K562 (cell line): ENCODE data around the gene ESPN. TPM values are rescaled to one million over a fixed set of nuclear protein-coding genes. Genes with fewer than 3 reads are reported as not detected.

Experiments used
- ATAC-seq: fragments of 200-7000 bp; cut with Tn5 transposase; 3 replicates; pipeline ENCODE4 v1.9.1; 2020; ENCODE audit warnings: moderate library complexity
- BruUV-seq: library from RNA; stranded (reverse); fragments of 400-500 nt; replicated peaks from 2 replicates; lab custom pipeline; 2021; lab: Mats Ljungman, UMichigan
- CTCF ChIA-PET: fragments of 300-600 bp; formaldehyde crosslinking; extraction: SDS; loops from one replicate; lab custom pipeline; 2021; ENCODE audit warnings: low intra/inter-chr PET ratio; lab: Yijun Ruan, JAX
- POLR2A ChIA-PET: fragments of 300-600, 350-650 bp; sonication (Branson Sonifier 250); formaldehyde crosslinking; extraction: SDS; loops from one replicate; lab custom pipeline; 2021; ENCODE audit warnings: antibody characterized with exemption, inconsistent platforms; lab: Yijun Ruan, JAX
- DNase-seq, 4 experiments: peaks; one replicate each; pipeline versions ENCODE4 v3.0.0 to v3.0.0-alpha.2; 2011 to 2018; ENCODE audit warnings: low spot score in 3 of 4, mixed read lengths in 3 of 4; ENCODE audit errors: extremely low read depth in 1 of 4
- FAIRE-seq: peaks from 2 replicates; lab custom pipeline; 2011; peaks lifted over from hg19 to GRCh38; lab: Jason Lieb, UNC
- H2AFZ ChIP-seq: 2 replicates; pipeline ENCODE4 v1.6.0; 2011; ENCODE audit warnings: low read depth, low read length, control low read depth, inconsistent platforms
- H3K27ac ChIP-seq: fragments of 200-600 bp; 3 replicates; pipeline ENCODE4 v1.8.0; 2011; ENCODE audit warnings: low read depth, mild to moderate bottlenecking, control low read depth, inconsistent platforms, low read length, moderate library complexity, mixed read lengths; ENCODE audit errors: extremely low read depth
- H3K27me3 ChIP-seq, 2 experiments: fragments of 300-600 bp in 1 of 2; 2 replicates in 1 of 2; 3 replicates in 1 of 2; pipeline versions ENCODE4 v1.6.0 to v1.8.0; 2011; ENCODE audit warnings: inconsistent platforms in 2 of 2, low read length in 2 of 2, mild to moderate bottlenecking in 1 of 2, mixed read lengths in 1 of 2, moderate library complexity in 1 of 2; ENCODE audit not compliant: control insufficient read depth in 2 of 2, insufficient read depth in 2 of 2
- H3K36me3 ChIP-seq: fragments of 300-600 bp; 3 replicates; pipeline ENCODE4 v1.8.0; 2011; ENCODE audit warnings: mild to moderate bottlenecking, low read length, inconsistent platforms; ENCODE audit not compliant: control insufficient read depth, insufficient read depth
- H3K4me1 ChIP-seq, 2 experiments: fragments of 200-600 bp in 1 of 2; replicated peaks in 1 of 2; 2 replicates in 1 of 2; 3 replicates in 1 of 2; pipeline versions ENCODE4 v1.5.1 to v1.8.0; 2011; ENCODE audit warnings: inconsistent platforms in 2 of 2, low read length in 2 of 2, mild to moderate bottlenecking in 1 of 2, mixed read lengths in 1 of 2, moderate library complexity in 1 of 2; ENCODE audit not compliant: control insufficient read depth in 2 of 2, insufficient read depth in 2 of 2
- H3K4me2 ChIP-seq: 2 replicates; pipeline ENCODE4 v1.6.1; 2011; ENCODE audit warnings: low read length, control low read depth, inconsistent platforms, mixed read lengths; ENCODE audit not compliant: insufficient read depth
- H3K4me3 ChIP-seq: fragments of 200-600 bp; sonication (generic), shearing (Covaris generic); 2 replicates; pipeline ENCODE4 v1.5.1; 2016; ENCODE audit warnings: control low read depth, inconsistent platforms
- H3K79me2 ChIP-seq: fragments of 200-600 bp; 3 replicates; pipeline ENCODE4 v1.8.0; 2011; ENCODE audit warnings: low read length, inconsistent platforms; ENCODE audit not compliant: control insufficient read depth, insufficient read depth
- H3K9ac ChIP-seq, 2 experiments: 2 replicates each; pipeline versions ENCODE4 v1.6.0 to v1.6.1; 2011; ENCODE audit warnings: low read depth in 2 of 2, low read length in 2 of 2, control low read depth in 1 of 2, inconsistent platforms in 1 of 2, mild to moderate bottlenecking in 1 of 2, mixed read lengths in 1 of 2; ENCODE audit not compliant: insufficient read depth in 1 of 2
- H3K9me1 ChIP-seq: one replicate; pipeline ENCODE4 v1.6.0; 2011; ENCODE audit warnings: inconsistent platforms, mild to moderate bottlenecking, low read length, moderate library complexity; ENCODE audit not compliant: control insufficient read depth, insufficient read depth
- H3K9me3 ChIP-seq: replicated peaks from 2 replicates; pipeline ENCODE4 v1.5.1; 2011; ENCODE audit warnings: low read depth, low read length, inconsistent platforms; ENCODE audit not compliant: control insufficient read depth, insufficient read depth
- H4K20me1 ChIP-seq: replicated peaks from 2 replicates; pipeline ENCODE4 v1.6.1; 2011; ENCODE audit warnings: low read length, inconsistent platforms, mixed read lengths; ENCODE audit not compliant: control insufficient read depth, insufficient read depth
- ATF1 ChIP-seq, 2 experiments: fragments of 450-650 bp in 1 of 2; IDR thresholded peaks; 2 replicates each; pipeline ENCODE4 v1.6.1; 2016; ENCODE audit warnings: missing compliant biosample characterization in 1 of 2, missing genetic modification characterization in 1 of 2
- COPS2 ChIP-seq: fragments of 450-650 bp; conservative IDR thresholded peaks from 2 replicates; pipeline ENCODE4 v1.6.1; 2016; ENCODE audit warnings: mild to moderate bottlenecking, moderate library complexity
- ELF1 ChIP-seq: fragments of 200-800 bp; sonication (Bioruptor generic); IDR thresholded peaks from 2 replicates; pipeline ENCODE4 v1.6.1; 2016; ENCODE audit warnings: missing genetic modification characterization, missing compliant biosample characterization
- ETS1 ChIP-seq: conservative IDR thresholded peaks from 2 replicates; pipeline ENCODE4 v1.6.1; 2011; ENCODE audit warnings: low read depth, mild to moderate bottlenecking, low read length; ENCODE audit not compliant: control insufficient read depth
- FOXJ3 ChIP-seq: sonication (generic); formaldehyde crosslinking; IDR thresholded peaks from 2 replicates; pipeline ENCODE4 v1.4.0; 2020; ENCODE audit warnings: mild to moderate bottlenecking, missing genetic modification reagents
- GTF2A2 ChIP-seq: IDR thresholded peaks from 2 replicates; pipeline ENCODE4 v1.6.1; 2016; ENCODE audit warnings: mild to moderate bottlenecking, missing genetic modification characterization, missing compliant biosample characterization
- L3MBTL2 ChIP-seq: fragments of 450-650 bp; IDR thresholded peaks from 2 replicates; pipeline ENCODE4 v1.6.1; 2016; ENCODE audit warnings: mild to moderate bottlenecking, moderate library complexity
- MTF1 ChIP-seq: fragments of 250-450 bp; sonication (Bioruptor Pico); IDR thresholded peaks from 2 replicates; pipeline ENCODE4 v1.9.0; 2021; ENCODE audit warnings: moderate library complexity, mild to moderate bottlenecking, inconsistent platforms, borderline replicate concordance
- NFE2L1 ChIP-seq: fragments of 450-650 bp; IDR thresholded peaks from 2 replicates; pipeline ENCODE4 v1.6.1; 2016; ENCODE audit warnings: missing genetic modification characterization, low read depth, mild to moderate bottlenecking, missing compliant biosample characterization, moderate library complexity, borderline replicate concordance
- POLR2AphosphoS5 ChIP-seq: IDR thresholded peaks from 2 replicates; pipeline ENCODE4 v1.6.1; 2011; ENCODE audit warnings: mild to moderate bottlenecking, low read depth, low read length, moderate library complexity; ENCODE audit not compliant: control insufficient read depth, insufficient read depth
- POU5F1 ChIP-seq: fragments of 150-350 bp; IDR thresholded peaks from 2 replicates; pipeline ENCODE4 v1.6.1; 2014; ENCODE audit warnings: borderline replicate concordance, low read length, low read depth, mild to moderate bottlenecking; ENCODE audit not compliant: partially characterized antibody
- RBBP5 ChIP-seq: fragments of 200-600 bp; sonication (generic); IDR thresholded peaks from 2 replicates; pipeline ENCODE4 v1.6.1; 2012; ENCODE audit warnings: borderline replicate concordance, mild to moderate bottlenecking, low read length, control low read depth, inconsistent platforms; ENCODE audit not compliant: insufficient read depth, poor library complexity, severe bottlenecking
- RBM14 ChIP-seq: fragments of 200-400 bp; formaldehyde crosslinking; IDR thresholded peaks from 2 replicates; pipeline ENCODE4 v1.6.1; 2018; ENCODE audit warnings: low read depth, mild to moderate bottlenecking, low read length, moderate library complexity, borderline replicate concordance; ENCODE audit not compliant: insufficient read depth
- SNIP1 ChIP-seq: fragments of 450-650 bp; IDR thresholded peaks from 2 replicates; pipeline ENCODE4 v1.7.1; 2017; ENCODE audit warnings: low read depth, mild to moderate bottlenecking
- ZFX ChIP-seq: sonication (generic); formaldehyde crosslinking; IDR thresholded peaks from 2 replicates; pipeline ENCODE4 v1.8.0; 2022; ENCODE audit warnings: mild to moderate bottlenecking, missing genetic modification reagents, moderate library complexity
- ZNF143 ChIP-seq: sonication (generic); formaldehyde crosslinking; IDR thresholded peaks from 2 replicates; pipeline ENCODE4 v1.9.0; 2022; ENCODE audit warnings: mild to moderate bottlenecking, missing genetic modification reagents
- WGBS: fragments of 100-300 bp; shearing (Covaris generic); methylation state at CpG from one replicate; pipeline ENCODE4 v1.1.6; 2016; ENCODE audit warnings: low coverage, mixed read lengths; ENCODE audit not compliant: insufficient coverage; ENCODE audit errors: missing lambda C conversion rate; 5-methylcytosine and 5-hydroxymethylcytosine counted together
- in situ Hi-C: fragments of 300-500 bp; cut with MboI; formaldehyde crosslinking; loops from 4 replicates; pipeline ENCODE4 v1.15.0; 2018; ENCODE audit warnings: inconsistent platforms, mixed read lengths
- intact Hi-C: fragments of 100-400 bp; cut with micrococcal nuclease; formaldehyde crosslinking; loops from 2 replicates; pipeline ENCODE4 v1.14.2; 2022
- polyA plus RNA-seq, 8 experiments: library from polyadenylated mRNA; depleted of rRNA in 4 of 8; stranded (reverse) in 5 of 8; unstranded in 3 of 8; fragments of >200 nt; fragmentation: Nextera tagmentation in 2 of 8; fragmentation: Illumina TruSeq in 1 of 8; extraction: Ambion mirVana in 2 of 8; extraction: Trizol in 1 of 8; gene quantifications; 2 replicates each; pipeline versions ENCODE4 v1.2.1 to v1.2.3, GENCODE V29; 2011 to 2014; ENCODE audit warnings: inconsistent platforms in 1 of 8, missing spikeins in 1 of 8
- total RNA-seq, 7 experiments: library from RNA; depleted of rRNA in 6 of 7; stranded (reverse); fragments of >200 nt in 6 of 7; fragmentation: Illumina TruSeq in 2 of 7; extraction: Trizol in 2 of 7; gene quantifications; 2 replicates each; pipeline versions ENCODE4 v1.2.1 to v1.2.3, GENCODE V29; 2011 to 2021; ENCODE audit warnings: low replicate concordance in 1 of 7
- TF ChIP-seq, protein P1 (sequence below): fragments of 450-650 bp; IDR thresholded peaks from one replicate; pipeline ENCODE4 v1.6.1; 2018; ENCODE audit warnings: mild to moderate bottlenecking, moderate library complexity; ENCODE audit not compliant: partially characterized antibody
- TF ChIP-seq, protein P2 (sequence below): sonication (generic); formaldehyde crosslinking; IDR thresholded peaks from 2 replicates; pipeline ENCODE4 v1.8.1; 2023; ENCODE audit warnings: mild to moderate bottlenecking, missing genetic modification reagents

ESPN gene
- total and polyA plus RNA-seq, 9 of the 15 experiments (the other 6 are each of a cell fraction or from before 2014, with no cell fraction given): 0.07 to 1.2 (median 0.45) TPM; not detected in 3

DNA sequence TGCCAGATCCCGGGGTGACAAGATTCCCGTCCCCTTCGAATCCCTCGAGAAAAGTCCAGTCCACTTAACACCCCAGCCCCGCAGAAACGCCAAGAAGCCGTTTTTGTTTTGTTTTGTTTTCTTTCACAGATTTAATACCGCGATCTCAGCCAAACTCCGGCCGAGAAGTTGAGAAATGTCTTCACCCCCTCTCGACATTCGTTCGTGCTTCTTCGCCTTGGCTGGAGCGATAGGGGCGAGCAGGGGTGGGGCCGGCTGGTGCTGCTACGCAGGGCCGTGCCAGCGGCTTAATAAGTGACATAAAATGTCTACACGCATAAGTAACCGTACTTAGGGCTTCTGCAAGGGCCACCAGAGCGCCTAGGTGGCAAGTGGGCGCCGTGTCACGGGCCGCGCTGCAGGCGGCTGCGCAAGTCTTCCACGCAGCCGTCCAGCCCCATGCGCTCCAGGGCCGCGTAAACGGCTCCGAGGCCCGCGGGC is 36.5 kb downstream of the ESPN start:
- H3K27me3 ChIP-seq: peaks cover 63 to 80% of the 10 kb centered on the region in 2 experiments
- no peak overlapping the region for H3K9ac ChIP-seq
- FAIRE-seq (no peak), DNase-seq (peak in 1 of 4 experiments; percentile 14), ATAC-seq (no peak)
- H3K79me2 ChIP-seq: no peaks in the 10 kb centered on the region
- WGBS: 31% methylated on average over 40 of the region's 40 CpGs
- intact Hi-C loops: no loop called here
- H4K20me1 ChIP-seq: peaks cover 26% of the 10 kb centered on the region
- in situ Hi-C loops: no loop called here
- H3K9me3 ChIP-seq: no peaks in the 10 kb centered on the region
- no peak overlapping the region for H3K4me3 ChIP-seq
- ChIA-PET CTCF (no interaction called here), POLR2A (interaction anchor here (0.6 to 0.8 kb wide), 2 partner anchors 10 to 228 kb away, joined by 3 read pairs; no protein-coding TSS in a partner anchor)
- no peaks in the 10 kb centered on the region for H3K36me3 ChIP-seq
- BruUV-seq: no TSS peak
- H3K4me1 ChIP-seq: peaks cover 0 to 50% of the 10 kb centered on the region in 2 experiments; a peak in 2 of 5 replicates
- no peaks in the 10 kb centered on the region for H3K9me1 ChIP-seq
- no peak overlapping the region for H3K27ac ChIP-seq
- no peak overlapping the region for H2AFZ ChIP-seq
- no peak overlapping the region for H3K4me2 ChIP-seq
- TF ChIP-seq FOXJ3 (CRISPR knock-in tag): no peak
- TF ChIP-seq ETS1: no peak
- TF ChIP-seq ELF1 (tag): no peak
- no peak for TF ChIP-seq SNIP1
- no peak for TF ChIP-seq ZNF143 (CRISPR knock-in tag)
- no peak for TF ChIP-seq ATF1 (CRISPR knock-in tag; IDR thresholded peaks at IDR 0.05)
- TF ChIP-seq ATF1 (tag; IDR thresholded peaks at IDR 0.05): no peak
- no peak for TF ChIP-seq COPS2
- TF ChIP-seq MTF1: no peak
- TF ChIP-seq L3MBTL2: no peak
- no peak for TF ChIP-seq GTF2A2 (tag)
- TF ChIP-seq RBM14: 0 out of 2 replicates have a peak, but pooled peaks have one; percentile 22
- TF ChIP-seq, protein P1, sequence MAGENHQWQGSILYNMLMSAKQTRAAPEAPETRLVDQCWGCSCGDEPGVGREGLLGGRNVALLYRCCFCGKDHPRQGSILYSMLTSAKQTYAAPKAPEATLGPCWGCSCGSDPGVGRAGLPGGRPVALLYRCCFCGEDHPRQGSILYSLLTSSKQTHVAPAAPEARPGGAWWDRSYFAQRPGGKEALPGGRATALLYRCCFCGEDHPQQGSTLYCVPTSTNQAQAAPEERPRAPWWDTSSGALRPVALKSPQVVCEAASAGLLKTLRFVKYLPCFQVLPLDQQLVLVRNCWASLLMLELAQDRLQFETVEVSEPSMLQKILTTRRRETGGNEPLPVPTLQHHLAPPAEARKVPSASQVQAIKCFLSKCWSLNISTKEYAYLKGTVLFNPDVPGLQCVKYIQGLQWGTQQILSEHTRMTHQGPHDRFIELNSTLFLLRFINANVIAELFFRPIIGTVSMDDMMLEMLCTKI: no peak
- no peak for TF ChIP-seq NFE2L1 (tag)
- no peak for TF ChIP-seq POU5F1
- no peak for TF ChIP-seq ZFX
- TF ChIP-seq RBBP5: no peak
- TF ChIP-seq, protein P2, sequence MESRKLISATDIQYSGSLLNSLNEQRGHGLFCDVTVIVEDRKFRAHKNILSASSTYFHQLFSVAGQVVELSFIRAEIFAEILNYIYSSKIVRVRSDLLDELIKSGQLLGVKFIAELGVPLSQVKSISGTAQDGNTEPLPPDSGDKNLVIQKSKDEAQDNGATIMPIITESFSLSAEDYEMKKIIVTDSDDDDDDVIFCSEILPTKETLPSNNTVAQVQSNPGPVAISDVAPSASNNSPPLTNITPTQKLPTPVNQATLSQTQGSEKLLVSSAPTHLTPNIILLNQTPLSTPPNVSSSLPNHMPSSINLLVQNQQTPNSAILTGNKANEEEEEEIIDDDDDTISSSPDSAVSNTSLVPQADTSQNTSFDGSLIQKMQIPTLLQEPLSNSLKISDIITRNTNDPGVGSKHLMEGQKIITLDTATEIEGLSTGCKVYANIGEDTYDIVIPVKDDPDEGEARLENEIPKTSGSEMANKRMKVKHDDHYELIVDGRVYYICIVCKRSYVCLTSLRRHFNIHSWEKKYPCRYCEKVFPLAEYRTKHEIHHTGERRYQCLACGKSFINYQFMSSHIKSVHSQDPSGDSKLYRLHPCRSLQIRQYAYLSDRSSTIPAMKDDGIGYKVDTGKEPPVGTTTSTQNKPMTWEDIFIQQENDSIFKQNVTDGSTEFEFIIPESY: peak; percentile 68; the same call in 1 of the 2 replicates
- TF ChIP-seq POLR2AphosphoS5: no peak
